Suprapubic skin (tissue), 4 donors: ENCODE measurements around the gene C6orf15. TPM values are rescaled to one million over a fixed set of nuclear protein-coding genes. Genes with fewer than 3 reads are reported as not detected.

Source experiments
- DNase-seq, 2 donors: peaks; one replicate each; pipeline ENCODE4 v3.0.0-alpha.2; 2019; ENCODE audit warnings: low spot score in 2 of 2
- H3K27ac ChIP-seq: fragments of 200-600 bp; sonication (generic); one replicate; pipeline ENCODE4 v1.5.1; 2019
- H3K27me3 ChIP-seq: fragments of 200-600 bp; sonication (generic); one replicate; pipeline ENCODE4 v1.5.1; 2019
- H3K36me3 ChIP-seq: fragments of 200-600 bp; sonication (generic); one replicate; pipeline ENCODE4 v1.5.1; 2019
- H3K4me1 ChIP-seq: fragments of 200-600 bp; sonication (generic); one replicate; pipeline ENCODE4 v1.5.1; 2019
- H3K4me3 ChIP-seq: fragments of 200-600 bp; sonication (generic); one replicate; pipeline ENCODE4 v1.5.1; 2019; ENCODE audit warnings: mild to moderate bottlenecking
- H3K9me3 ChIP-seq: fragments of 200-600 bp; sonication (generic); one replicate; pipeline ENCODE4 v1.5.1; 2019
- CTCF ChIP-seq, 2 donors: fragments of 200-600 bp in 1 of 2; fragments of 450-650 bp in 1 of 2; sonication (generic) in 1 of 2; IDR thresholded peaks; one replicate each; pipeline ENCODE4 v1.5.1; 2016 to 2019; ENCODE audit warnings: antibody characterized with exemption in 2 of 2, mild to moderate bottlenecking in 1 of 2, moderate library complexity in 1 of 2
- EP300 ChIP-seq: sonication (generic); formaldehyde crosslinking; IDR thresholded peaks from one replicate; pipeline ENCODE4 v1.6.1; 2017; ENCODE audit warnings: antibody characterized with exemption
- POLR2A ChIP-seq, 2 donors: fragments of 450-650 bp; IDR thresholded peaks; one replicate each; pipeline ENCODE4 v1.6.1; 2017; ENCODE audit warnings: antibody characterized with exemption in 2 of 2, mild to moderate bottlenecking in 2 of 2, moderate library complexity in 2 of 2
- POLR2AphosphoS5 ChIP-seq, 3 donors: sonication (generic); formaldehyde crosslinking; IDR thresholded peaks; one replicate each; pipeline ENCODE4 v1.6.1; 2017; ENCODE audit warnings: antibody characterized with exemption in 3 of 3
- WGBS: methylation state at CpG from one replicate; pipeline ENCODE4 v1.1.5; 2018; 5-methylcytosine and 5-hydroxymethylcytosine counted together
- total RNA-seq, 4 donors: library from RNA; depleted of rRNA; stranded (reverse); fragments of >200 nt; gene quantifications; one replicate each; pipeline ENCODE4 v1.1.0, GENCODE V29; 2016

The C6orf15 gene
- total RNA-seq, 4 donors from 2014 or later: 5.5 to 20.7 (median 8.8) TPM

GRCh38 chr6:31145386-31145785 is 33.0 kb upstream of the C6orf15 start:
- 90% methylated on average over 10 of the region's 10 CpGs for WGBS
- TF ChIP-seq POLR2AphosphoS5 (IDR thresholded peaks at IDR 0.05) (no peak), EP300 (no peak), CTCF (IDR thresholded peaks at IDR 0.05) (no peak), POLR2A (IDR thresholded peaks at IDR 0.05) (no peak)
- Histone ChIP-seq H3K36me3 (peaks cover 33% of the 10 kb centered on the region), H3K4me1 (peaks cover 5% of the 10 kb centered on the region), H3K4me3 (no peak overlapping the region), H3K27me3 (no peaks in the 10 kb centered on the region), H3K27ac (no peak overlapping the region), H3K9me3 (no peaks in the 10 kb centered on the region)
- no peak for DNase-seq

GRCh38 chr6:31144970-31145340 is 32.6 kb upstream of the C6orf15 start:
- Histone ChIP-seq H3K4me3 (no peak overlapping the region), H3K4me1 (peaks cover 5% of the 10 kb centered on the region), H3K36me3 (peaks cover 29% of the 10 kb centered on the region), H3K27me3 (no peaks in the 10 kb centered on the region), H3K9me3 (no peaks in the 10 kb centered on the region), H3K27ac (no peak overlapping the region)
- DNase-seq: no peak
- TF ChIP-seq CTCF (IDR thresholded peaks at IDR 0.05): no peak
- TF ChIP-seq EP300: no peak
- TF ChIP-seq POLR2A (IDR thresholded peaks at IDR 0.05): no peak
- TF ChIP-seq POLR2AphosphoS5 (IDR thresholded peaks at IDR 0.05): no peak
- WGBS: 83% methylated on average over 11 of the region's 11 CpGs

- no peaks in the 10 kb centered on the region for H3K9me3 ChIP-seq
- H3K27ac ChIP-seq: no peak overlapping the region
- DNase-seq: no peak
- peaks cover 10% of the 10 kb centered on the region for H3K4me1 ChIP-seq
- no peaks in the 10 kb centered on the region for H3K27me3 ChIP-seq
- TF ChIP-seq CTCF (IDR thresholded peaks at IDR 0.05) (no peak), POLR2A (IDR thresholded peaks at IDR 0.05) (no peak), POLR2AphosphoS5 (IDR thresholded peaks at IDR 0.05) (no peak), EP300 (no peak)
- WGBS: 84% methylated on average over 18 of the region's 18 CpGs
- peaks cover 23% of the 10 kb centered on the region for H3K36me3 ChIP-seq
- no peak overlapping the region for H3K4me3 ChIP-seq
These were observed 32.1 kb upstream of the C6orf15 start for GRCh38 chr6:31144296-31144969.

GRCh38 chr6:31143148-31143547 is 30.8 kb upstream of the C6orf15 start:
- no peak overlapping the region for H3K27ac ChIP-seq
- 32% methylated on average over 11 of the region's 11 CpGs for WGBS
- TF ChIP-seq EP300: no peak
- peaks cover 16% of the 10 kb centered on the region for H3K36me3 ChIP-seq
- no peaks in the 10 kb centered on the region for H3K27me3 ChIP-seq
- peaks cover 19% of the 10 kb centered on the region for H3K4me1 ChIP-seq
- no peaks in the 10 kb centered on the region for H3K9me3 ChIP-seq
- DNase-seq: no peak
- H3K4me3 ChIP-seq: no peak overlapping the region

GRCh38 chr6:31142361-31142761 is 30.0 kb upstream of the C6orf15 start:
- H3K4me1 ChIP-seq: peaks cover 27% of the 10 kb centered on the region
- no peak overlapping the region for H3K27ac ChIP-seq
- no peaks in the 10 kb centered on the region for H3K9me3 ChIP-seq
- no peak overlapping the region for H3K4me3 ChIP-seq
- WGBS: 15% methylated on average over 2 of the region's 2 CpGs
- peaks cover 15% of the 10 kb centered on the region for H3K36me3 ChIP-seq
- no peaks in the 10 kb centered on the region for H3K27me3 ChIP-seq
- TF ChIP-seq EP300 (no peak), POLR2A (IDR thresholded peaks at IDR 0.05) (no peak), POLR2AphosphoS5 (IDR thresholded peaks at IDR 0.05) (no peak), CTCF (IDR thresholded peaks at IDR 0.05) (no peak)
- DNase-seq: no peak

GRCh38 chr6:31140643-31141042 is 28.3 kb upstream of the C6orf15 start:
- Histone ChIP-seq H3K9me3 (no peaks in the 10 kb centered on the region), H3K4me3 (no peak overlapping the region), H3K4me1 (peaks cover 27% of the 10 kb centered on the region), H3K36me3 (peaks cover 12% of the 10 kb centered on the region), H3K27ac (no peak overlapping the region), H3K27me3 (no peaks in the 10 kb centered on the region)
- WGBS: 89% methylated on average over 15 of the region's 15 CpGs
- TF ChIP-seq POLR2A (IDR thresholded peaks at IDR 0.05) (no peak), POLR2AphosphoS5 (IDR thresholded peaks at IDR 0.05) (no peak), CTCF (IDR thresholded peaks at IDR 0.05) (no peak), EP300 (no peak)
- no peak for DNase-seq
